Stimulated activated CD4-positive, alpha-beta T cell treated with anti-CD3 and anti-CD28 coated beads, TNF-alpha, amount 100 ng/mL, for 4 hours (primary cell): Measurements from ENCODE around the gene NAP1L5.

Experiments used
- DNase-seq, 3 experiments: peaks; one replicate each; pipeline ENCODE4 v3.0.0-alpha.2; 2020; ENCODE audit warnings: low read depth in 3 of 3

Gene NAP1L5, protein sequence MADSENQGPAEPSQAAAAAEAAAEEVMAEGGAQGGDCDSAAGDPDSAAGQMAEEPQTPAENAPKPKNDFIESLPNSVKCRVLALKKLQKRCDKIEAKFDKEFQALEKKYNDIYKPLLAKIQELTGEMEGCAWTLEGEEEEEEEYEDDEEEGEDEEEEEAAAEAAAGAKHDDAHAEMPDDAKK

DNA sequence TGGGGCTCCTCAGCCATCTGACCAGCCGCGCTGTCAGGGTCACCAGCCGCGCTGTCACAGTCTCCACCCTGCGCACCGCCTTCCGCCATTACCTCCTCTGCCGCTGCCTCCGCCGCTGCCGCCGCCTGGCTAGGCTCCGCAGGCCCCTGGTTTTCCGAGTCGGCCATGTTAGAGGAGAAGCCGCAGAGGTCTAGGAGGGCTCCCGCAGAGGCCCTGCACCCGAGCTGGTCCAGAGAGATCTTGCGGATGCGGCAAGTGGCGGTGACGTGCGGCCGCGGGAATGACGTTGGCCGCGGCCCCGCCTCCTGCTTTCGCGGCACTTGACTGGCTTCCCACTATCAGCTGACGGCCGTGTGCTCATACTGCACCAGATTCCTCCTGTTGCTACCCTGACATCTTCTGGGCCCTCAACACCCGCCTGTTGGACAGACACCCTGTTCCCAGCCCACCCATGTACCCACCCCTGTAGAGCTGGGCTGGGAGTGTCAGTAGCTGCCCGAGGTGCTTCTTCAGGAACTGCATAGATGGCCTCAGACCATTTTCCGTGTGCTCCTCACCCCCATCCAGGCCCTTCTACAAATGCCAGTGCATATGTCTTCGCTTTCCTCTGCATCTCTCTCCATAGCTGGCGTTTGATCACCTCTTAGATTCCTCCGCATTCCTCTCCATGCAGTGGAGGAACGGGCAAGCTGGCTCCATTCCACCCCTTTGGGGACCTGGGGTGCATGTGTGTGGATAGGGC is at the start of gene NAP1L5:
NAP1L5 (minus strand) TSS at position 242 of the 742 bp plus-strand sequence; CDS start at position 167, 75 bp downstream.
- DNase-seq = peak; percentile 28 to 30 (median 29)

DNA sequence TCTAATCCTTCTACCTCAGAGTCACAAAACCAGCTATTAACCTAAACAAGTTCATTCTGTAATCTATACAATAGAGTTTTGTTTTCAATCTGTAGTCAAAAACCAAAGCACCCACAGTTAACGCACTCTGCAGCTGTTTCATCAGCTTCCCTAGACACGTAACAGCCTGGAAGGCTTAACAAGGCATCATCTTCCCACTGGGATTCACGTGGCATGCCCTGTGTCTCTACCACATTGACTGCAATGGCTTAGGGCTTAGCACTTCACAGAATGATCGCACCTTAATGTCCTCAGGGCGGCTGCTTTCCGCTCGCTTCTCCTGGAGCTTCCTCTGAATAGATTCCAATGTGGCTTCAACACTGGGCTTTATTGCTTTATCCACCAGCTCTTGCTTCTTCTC is 49.7 kb upstream of the NAP1L5 start:
- no peak for DNase-seq

DNA sequence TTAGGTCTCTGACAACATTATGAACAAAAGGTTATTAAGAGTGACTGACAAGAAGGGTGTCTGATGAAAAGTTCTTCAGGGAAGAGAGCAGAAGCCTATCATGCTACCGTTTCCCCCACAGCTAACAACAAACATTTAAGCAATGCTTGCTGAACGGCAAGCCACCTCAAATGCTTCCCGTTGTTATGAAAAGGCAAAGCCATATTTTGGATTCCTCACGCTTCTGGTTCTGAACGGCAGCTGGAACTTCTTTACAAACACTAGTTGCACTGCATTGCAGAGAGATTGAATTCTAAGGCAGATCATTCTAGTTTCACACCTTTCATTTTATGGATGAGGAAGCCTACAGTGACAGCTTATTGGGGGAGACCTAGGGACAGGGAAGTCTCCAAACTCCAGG is 48.6 kb upstream of the NAP1L5 start:
- DNase-seq = no peak

DNA sequence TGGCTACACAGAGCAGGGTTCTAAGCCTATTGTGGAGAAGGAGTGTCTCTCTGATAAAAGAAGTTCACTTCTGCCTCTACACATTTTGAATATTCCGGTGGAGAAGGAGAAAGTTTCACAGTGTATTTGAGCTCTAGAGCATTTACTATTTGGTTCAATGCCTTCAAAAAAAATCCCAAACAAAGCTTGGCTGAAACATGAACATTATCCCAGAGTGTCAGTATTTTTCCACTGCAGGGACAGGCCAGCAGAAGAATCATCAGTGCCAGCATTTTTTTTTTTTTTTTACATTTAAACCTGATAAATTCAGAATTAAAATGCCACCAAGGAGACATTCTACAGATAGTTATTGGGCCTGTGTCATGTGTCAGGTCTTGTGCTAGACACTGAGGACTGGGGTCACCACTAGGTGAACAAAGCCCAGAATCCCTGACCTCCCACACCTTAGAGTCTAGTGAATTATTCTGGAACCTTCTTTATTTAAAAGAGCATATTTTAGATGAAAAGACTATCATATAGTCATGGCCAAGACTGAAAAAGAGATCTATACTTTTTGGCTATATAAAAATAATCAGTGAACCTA is 48.0 kb upstream of the NAP1L5 start:
- DNase-seq = no peak

DNA sequence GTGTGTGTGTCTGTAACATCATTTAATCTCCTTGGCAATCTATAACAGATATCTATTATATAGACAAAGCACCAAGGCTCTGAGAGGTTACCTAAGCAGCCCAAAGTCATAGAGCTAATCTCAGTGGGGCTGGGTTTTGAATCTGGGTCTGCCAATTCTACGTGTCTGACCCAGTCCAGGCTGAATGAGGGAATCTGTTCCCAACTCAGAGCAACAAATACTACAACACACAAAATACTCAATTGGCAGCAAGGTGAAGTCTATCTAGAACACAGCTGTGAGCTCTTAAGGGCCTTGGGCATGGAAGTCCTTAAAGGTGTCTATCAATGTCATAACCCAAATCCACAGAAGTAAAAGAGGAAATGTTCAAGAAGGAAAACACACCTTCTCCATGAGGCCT is 47.5 kb upstream of the NAP1L5 start:
- DNase-seq = no peak

DNA sequence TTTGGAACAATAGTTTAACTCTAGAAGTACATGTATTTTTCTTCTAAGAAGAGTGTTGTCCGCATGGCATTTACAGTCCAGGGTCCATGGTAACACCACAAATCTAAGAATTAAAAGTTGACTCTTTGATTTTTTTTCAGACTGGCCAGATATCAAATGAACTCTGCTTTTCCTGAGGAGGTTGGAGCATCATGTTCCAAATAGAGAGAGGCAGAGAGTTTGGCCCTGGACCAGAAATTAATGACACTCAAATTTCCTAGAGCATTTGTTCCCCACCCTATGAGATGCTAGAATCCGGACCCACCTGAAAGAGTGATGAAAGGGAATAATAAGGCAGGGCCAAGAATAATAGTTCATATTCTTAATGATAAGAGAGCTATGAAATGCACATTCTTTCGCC is 47.0 kb upstream of the NAP1L5 start:
- DNase-seq = no peak

DNA sequence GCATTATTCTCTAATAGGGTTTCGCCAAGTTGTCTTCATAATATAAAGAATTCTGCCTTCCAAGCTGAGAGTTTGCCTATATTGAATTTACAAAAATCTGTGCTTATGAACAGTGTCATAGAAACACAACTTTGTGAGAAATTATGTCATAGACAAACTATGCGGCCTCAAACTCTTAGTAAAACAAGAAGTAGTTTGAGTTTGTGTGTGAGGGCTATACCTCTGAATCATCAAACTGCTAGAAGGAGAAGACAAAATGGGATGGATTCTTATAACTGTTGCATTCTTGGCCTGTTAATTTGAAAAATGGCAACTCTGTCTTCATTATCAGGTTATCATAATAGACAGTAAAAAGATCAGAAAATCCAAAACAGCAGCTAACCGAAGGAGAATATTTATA is 46.1 kb upstream of the NAP1L5 start:
- no peak for DNase-seq

DNA sequence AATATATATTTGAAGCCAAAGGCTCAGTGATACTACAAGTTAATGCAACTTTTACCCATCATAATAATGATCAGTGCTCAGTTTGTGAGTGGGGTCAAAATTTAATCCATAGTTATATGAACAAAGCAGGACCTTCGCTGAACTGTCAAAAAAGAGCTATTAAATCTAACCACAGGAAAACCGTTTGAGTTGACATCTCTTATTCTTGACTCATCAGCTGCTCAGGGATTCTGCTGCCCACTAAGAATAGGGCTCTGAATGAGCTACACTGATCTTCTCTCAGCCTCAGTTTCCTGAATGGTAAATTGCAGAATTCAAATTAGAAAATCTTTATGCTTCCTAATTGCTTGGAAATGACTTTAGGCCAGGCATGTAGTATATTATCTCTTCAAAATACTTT is 44.9 kb upstream of the NAP1L5 start:
- no peak for DNase-seq

DNA sequence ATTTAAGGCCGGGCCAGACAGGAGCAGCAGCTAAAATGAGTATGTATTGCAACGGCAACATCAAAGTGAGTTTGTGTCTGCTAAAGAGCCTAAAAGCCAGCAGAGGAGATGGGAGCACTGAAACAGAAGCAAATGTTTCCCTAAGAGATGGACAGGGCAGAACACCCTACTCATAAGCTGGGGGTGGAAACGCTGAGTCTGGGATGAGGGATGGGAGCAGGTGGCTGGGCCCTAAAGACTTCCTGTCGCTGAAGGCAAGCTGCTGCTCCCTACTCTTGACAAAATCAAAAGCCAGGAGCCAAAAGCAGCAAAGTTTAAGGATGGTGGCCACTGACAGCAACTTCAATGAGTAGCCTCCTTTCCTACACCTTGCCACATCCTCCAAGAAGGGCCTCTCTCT is 40.6 kb upstream of the NAP1L5 start:
- no peak for DNase-seq

DNA sequence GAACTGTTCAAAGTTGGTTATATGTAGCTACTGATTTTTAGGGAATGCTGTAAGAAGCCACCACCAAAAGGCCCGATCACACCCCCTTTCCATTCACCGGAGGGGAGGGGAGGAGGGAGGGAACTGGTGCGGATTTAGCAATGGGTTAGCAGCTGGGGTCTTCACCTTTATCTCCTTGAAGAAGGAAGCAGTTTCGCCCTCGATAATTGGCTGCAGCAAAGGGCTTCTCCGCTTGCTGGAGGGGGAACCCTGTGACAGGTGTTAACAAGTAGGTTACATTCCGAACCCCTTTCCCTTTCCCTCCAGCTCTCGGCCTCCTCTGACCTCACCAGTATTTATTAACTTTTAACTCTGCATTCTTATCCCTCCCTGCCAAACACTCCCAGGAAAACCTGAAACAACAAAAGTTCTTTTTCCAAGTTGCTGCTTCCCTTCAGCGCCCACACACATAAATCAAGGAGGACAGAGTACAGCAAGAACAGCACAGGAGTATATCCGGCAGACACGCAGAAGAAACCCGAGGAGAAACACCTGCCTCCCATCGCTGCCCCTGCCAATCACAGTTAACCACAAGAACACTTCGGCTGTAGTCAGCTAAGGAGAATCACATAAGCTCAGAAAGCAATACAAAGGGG is 39.8 kb upstream of the NAP1L5 start:
- no peak for DNase-seq

DNA sequence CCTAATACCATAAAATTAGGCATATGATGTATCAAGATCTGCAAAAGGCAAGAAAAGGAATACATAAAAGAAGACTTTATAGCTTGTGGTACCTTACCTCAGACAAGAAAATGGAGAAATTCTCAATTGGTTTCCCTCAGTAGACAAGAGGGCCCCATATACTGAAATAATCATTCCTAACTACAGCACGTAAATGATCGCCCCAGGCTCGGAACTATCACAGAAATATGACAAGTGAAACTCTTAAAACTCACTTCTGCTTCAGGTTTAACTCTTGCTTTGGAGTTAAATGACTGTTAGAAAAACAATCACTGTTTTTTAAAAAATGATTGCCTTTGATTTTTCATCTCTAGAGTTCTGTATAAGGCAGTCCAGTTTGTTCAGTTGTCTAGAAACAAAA is 38.6 kb upstream of the NAP1L5 start:
- DNase-seq = no peak

DNA sequence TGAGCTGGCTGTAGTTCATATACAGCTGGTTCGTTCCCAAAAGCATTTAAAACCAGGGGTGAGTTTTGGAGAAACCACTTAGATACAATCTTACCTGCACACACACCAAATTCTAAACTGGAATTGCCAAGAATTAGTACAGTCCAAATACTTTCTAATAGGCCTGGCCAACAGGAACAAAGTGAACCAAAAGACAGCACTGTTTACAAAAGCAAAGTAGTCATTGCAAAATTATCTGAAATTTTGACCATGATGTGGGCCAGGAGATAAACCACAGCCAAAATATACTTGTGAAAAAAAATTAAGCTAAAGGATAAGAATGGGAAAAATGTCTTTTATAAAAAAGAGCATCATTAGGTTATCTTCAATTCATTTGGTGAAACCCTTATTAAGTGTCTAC is 37.9 kb upstream of the NAP1L5 start:
- no peak for DNase-seq

DNA sequence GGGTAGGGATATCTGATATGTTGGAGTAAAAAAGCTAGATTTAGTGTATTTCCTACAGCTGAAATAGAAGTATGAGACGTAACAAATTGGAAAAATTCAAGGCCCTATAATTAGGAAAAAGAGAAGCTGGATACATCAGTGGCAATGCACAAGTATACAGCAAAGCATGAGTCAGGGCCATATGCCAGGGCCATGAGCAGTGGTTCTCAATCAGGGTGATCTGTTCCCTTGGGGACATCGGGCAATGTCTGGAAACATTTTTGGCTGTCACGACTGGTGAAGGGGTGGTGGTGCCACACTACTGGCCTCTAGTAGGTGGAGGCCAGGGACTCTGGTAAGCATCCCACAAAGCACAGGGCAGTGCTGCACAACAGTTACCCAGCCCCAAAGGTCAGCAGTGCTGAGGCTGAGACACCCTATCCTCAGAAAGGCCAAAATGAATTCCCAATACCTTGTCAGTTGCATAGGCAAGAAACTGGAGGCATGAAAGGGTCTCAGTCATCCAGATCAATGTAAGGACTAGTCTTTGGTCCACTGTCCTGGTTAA is 36.8 kb upstream of the NAP1L5 start:
- DNase-seq = no peak

DNA sequence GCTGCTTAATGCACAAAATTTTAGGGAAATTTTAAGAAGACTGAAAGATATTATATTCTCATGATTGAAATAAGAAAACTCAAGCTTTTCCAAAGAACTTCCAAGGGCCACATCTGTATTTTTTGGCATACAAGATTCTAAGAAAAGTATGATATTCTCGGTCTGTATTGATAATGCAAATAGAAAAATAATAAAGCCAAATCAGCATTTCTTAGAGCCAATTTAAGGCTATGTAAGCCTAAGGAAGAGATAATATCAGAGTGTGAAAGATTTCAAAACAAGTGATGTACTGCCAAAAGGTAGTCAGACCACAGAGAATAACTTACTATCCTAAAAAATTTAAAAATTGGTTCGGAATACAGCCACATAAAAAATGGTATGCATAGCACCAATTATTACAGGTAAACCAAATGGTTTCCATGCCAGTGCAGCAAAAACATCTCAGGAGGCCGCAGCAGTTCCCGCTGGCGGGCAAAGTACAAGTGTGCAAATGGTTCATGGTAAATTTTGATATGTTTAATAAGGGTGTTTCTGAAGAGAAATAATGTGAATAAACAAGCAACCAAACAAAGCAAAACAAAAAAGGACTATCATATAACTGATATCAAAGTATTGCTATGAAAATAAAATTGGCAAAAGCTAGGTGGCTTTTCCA is 35.2 kb upstream of the NAP1L5 start:
- no peak for DNase-seq

DNA sequence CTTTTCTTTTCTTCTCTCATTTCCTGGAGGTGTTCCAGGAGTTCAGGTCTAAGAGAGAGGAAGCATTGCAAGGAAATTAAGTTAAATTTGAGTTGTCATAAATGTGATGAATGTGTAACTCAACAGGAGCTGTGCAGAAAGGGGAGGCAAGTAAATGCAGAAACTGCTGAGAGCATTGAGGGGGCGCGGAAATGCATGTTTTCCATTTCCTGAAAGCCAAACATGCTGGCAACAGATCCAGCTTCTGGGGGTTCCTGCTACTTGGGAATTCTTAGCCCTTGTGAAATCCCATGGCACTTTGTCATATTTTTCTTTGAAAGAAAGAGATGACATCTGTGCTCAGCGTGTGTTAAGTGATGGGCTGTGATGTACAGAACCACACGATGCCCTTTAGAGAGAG is 33.8 kb upstream of the NAP1L5 start:
- no peak for DNase-seq

DNA sequence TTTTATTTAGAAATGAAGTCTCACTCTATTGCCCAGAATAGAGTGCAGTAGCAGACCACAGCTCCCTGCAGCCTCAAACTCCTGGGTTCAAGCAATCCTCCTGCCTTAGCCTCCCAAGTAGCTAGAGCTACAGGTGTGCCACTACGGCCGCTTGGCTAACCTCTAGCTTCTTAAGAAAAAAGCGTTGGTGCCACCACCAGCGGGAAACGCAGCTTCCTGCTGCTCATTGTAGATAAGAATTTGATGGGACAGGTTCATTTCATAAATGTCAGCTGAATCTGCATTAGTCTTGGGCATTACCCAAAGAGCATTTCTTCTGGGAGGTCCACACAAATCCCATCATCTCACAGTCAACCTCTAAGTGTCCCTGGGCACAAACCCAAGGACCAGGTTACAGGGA is 33.2 kb upstream of the NAP1L5 start:
- DNase-seq = no peak

DNA sequence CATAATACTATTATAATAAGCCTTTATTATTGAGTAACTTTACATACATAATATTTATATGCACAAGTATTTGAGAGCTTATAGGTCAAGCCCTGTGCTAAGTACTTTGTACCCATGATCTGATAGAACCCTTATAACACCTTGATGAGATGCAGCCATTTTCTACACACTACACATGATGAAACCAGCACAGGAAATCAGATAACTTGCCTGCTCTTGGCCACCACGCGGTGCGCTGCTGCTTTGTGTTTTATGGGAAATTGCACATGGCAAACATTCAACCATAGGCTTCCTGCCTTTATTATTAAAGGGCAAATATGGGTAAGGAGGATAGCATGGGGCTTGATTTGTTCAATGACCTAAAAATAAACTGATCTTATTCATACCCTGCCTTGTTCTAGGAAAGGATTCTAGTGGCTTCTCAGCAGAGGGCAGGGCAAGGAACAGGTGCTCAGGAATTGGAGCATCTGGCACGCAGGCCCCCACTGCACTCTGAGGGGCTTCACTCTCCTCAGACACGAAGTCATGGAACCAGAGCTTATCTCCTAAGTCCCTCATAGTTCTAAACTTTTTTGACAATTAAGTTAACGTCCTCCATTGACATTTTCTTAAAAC is 31.6 kb upstream of the NAP1L5 start:
- no peak for DNase-seq

DNA sequence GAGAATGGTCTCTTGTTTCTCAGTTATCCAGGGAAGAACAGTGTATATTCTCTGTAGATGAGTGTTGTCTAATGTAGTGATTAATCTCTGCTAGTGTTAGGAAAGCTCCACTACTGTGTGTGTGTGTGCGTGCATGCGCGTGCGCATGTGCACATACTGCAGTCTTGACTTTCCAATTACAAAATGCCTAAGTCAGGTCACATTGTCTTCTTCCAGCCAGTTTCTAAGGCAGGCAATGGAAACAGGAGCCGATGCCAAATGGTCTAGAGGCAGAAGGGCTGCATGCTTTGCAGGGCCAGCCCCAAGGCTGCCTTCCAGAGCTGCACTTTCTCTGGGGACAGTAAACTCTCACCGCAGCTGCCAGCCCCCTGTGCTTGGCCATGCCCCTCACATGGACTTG is 30.5 kb upstream of the NAP1L5 start:
- DNase-seq = no peak

DNA sequence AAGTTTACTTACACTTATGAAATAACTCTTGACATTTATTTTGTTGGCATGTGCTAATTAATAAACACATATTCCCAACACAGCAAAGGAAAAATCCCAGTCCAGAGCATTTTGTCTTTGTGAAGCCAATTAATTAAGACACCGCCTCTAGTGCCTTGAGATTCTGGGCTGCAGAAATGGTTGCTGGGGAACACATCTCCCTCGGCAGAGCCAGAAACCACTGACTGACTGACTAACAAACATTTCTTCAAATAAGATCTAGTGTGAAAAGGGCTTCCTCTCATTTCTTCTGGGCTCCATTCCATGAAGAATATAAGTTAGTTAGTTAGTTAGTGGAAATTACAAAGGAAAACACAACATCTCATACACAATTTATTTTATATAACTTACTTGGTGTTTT is 28.4 kb upstream of the NAP1L5 start:
- no peak for DNase-seq

DNA sequence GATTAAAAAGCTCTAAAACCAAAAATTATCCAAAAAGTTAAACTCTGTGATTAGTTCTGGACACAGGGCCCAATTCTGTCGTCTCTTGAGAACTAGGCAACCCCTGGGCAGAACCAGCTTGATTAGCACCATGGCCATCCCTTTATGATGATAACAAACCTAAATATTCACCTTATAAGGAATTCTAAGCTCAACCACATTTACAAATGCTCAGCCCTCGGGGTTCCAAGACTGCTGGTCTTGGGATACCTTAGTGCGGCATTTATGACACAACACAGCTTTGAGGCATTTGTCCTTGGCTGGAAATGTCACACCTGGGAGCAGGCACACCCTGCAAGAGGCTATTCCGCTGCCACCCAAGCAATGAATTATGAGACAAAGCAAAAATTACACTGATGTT is 27.5 kb upstream of the NAP1L5 start:
- DNase-seq = no peak

DNA sequence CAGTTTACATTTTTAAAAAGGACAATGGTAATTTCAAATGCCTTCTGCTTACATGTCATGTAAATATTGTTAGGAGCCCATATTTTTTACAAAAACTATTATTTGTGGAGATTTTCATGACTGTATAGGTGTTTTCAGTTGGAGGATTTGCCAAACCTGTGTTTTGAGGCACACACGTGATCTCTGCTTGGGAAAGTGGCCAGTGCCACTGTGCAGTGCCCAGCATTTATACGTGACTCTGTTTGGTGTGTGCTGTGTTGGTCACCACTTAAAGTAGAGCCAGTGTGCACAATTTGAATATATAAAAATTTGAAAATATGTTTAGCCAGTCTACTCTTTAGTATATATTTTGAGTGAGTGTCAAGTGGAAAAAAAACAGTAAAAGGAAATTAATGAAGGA is 26.8 kb upstream of the NAP1L5 start:
- DNase-seq = no peak

DNA sequence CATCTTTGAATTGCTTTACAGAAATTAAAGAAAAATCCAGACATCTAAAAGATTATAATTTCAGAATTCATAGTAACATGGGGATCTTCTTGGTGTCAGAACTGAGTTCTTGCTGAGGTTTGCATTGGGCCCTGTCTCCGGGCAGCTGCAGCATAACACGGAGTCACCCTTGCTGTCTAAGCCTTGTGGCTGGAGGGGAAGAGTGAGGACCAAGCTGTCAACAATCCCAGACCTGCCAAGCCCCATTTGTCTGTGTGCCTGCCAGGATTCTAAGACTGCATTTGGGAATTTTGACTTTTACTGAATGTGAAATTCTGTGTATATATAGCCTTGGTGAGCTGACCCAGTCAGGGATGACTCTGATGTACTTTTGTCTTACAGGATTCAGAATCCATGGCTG is 25.2 kb upstream of the NAP1L5 start:
- DNase-seq = no peak
